ENCODE results near the gene GAB2. TPM values are rescaled to one million over a fixed set of nuclear protein-coding genes. Genes with fewer than 3 reads are reported as not detected.

The GAB2 gene
- total RNA-seq, 4 donors from 2014 or later, result 18.0 to 42.4 (median 26.0) TPM

DNA sequence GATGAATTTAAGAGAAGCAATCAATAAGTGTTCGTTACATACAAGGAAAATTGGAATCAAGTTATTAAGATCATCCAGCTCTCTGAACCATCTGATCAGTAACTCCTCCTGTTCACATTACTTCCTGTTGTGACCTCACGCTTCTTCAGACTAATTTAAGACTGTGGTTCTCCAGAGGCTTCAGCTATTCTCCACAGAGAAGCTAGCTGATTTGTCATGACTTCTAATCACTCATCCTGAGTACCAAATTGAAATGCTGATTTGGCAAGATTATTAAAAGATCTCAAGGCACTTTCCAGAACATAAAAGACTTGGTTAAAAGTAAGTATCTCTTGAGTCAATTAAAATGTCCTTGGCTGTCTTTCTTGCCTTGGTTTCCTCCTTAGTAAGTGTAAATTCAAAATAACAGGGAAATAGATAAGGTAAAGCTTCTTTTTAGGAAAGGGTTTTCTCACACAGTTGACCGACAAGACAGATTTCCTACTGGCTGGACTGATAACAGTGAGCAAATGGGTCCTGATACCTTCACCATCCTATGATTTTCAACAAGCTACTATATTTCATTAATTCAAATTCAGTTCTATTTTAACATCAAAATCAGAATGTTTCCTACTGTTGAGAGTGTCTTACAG lies 38.5 kb downstream of the GAB2 start:
- no peaks in the 10 kb centered on the region for H3K27me3 ChIP-seq
- H3K36me3 ChIP-seq, result no peaks in the 10 kb centered on the region
- DNase-seq (ENCODE audit: extremely low spot score), result no peak
- TF ChIP-seq POLR2AphosphoS5 (IDR thresholded peaks at IDR 0.05) (no peak), POLR2A (IDR thresholded peaks at IDR 0.05; ENCODE audit: low read depth) (no peak), CTCF (IDR thresholded peaks at IDR 0.05) (no peak), EP300 (IDR thresholded peaks at IDR 0.05) (no peak)
- H3K4me1 ChIP-seq, result peaks cover 0 to 21% (median 6%) of the 10 kb centered on the region in 4 donors
- H3K4me3 ChIP-seq, result no peak overlapping the region
- no peak overlapping the region for H3K27ac ChIP-seq (replicated peaks in 1 of 4)
- intact Hi-C loops (cut with DNase I), result no loop called here
- 83% methylated on average over 3 of the region's 3 CpGs for WGBS
- peaks cover 0 to 1% (median 0%) of the 10 kb centered on the region in 4 donors for H3K9me3 ChIP-seq

- intact Hi-C loops (cut with DNase I), result no loop called here
- 95% methylated on average over 9 of the region's 9 CpGs for WGBS
Measured at GRCh38 chr11:78377625-78378418, 39.8 kb downstream of the GAB2 start.

DNA sequence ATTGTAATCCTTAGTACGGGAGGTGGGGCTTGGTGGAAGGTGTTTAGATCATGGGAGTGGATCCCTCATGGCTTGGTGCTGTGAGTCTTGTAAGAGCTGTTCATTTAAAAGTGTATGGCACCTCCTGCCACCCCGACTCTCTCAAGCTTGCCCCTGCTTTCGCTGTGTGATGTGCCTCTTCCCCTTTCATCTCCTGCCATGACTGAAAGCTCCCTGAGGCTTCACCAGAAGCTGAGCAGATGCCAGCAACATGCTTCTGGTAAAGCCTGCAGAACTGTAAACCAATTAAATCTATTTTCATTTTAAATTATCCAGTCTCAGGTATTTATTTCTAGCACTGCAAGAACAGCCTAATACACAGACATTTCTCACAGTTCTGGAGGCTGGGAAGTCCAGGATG lies 40.8 kb downstream of the GAB2 start:
- Histone ChIP-seq H3K9me3 (no peaks in the 10 kb centered on the region), H3K27me3 (no peaks in the 10 kb centered on the region), H3K27ac (replicated peaks in 1 of 4) (no peak overlapping the region), H3K4me1 (peaks cover 7 to 26% (median 16%) of the 10 kb centered on the region in 4 donors), H3K4me3 (no peak overlapping the region), H3K36me3 (no peaks in the 10 kb centered on the region)
- DNase-seq (ENCODE audit: extremely low spot score), result no peak
- WGBS, result 94% methylated on average over 3 of the region's 3 CpGs
- intact Hi-C loops (cut with DNase I), result no loop called here
- TF ChIP-seq CTCF (IDR thresholded peaks at IDR 0.05) (no peak), EP300 (IDR thresholded peaks at IDR 0.05) (no peak), POLR2A (IDR thresholded peaks at IDR 0.05; ENCODE audit: low read depth) (no peak), POLR2AphosphoS5 (IDR thresholded peaks at IDR 0.05) (no peak)

More at GRCh38 chr11:78377625-78378418, 39.8 kb downstream of the GAB2 start:
- H3K36me3 ChIP-seq, result no peaks in the 10 kb centered on the region
- H3K4me1 ChIP-seq, result peaks cover 0 to 22% (median 8%) of the 10 kb centered on the region in 4 donors
- DNase-seq (ENCODE audit: extremely low spot score), result no peak
- H3K27me3 ChIP-seq, result no peaks in the 10 kb centered on the region
- H3K27ac ChIP-seq (replicated peaks in 1 of 4), result no peak overlapping the region
- H3K9me3 ChIP-seq, result no peaks in the 10 kb centered on the region
- H3K4me3 ChIP-seq, result no peak overlapping the region
- no peak for TF ChIP-seq POLR2A (IDR thresholded peaks at IDR 0.05; ENCODE audit: low read depth)
- no peak for TF ChIP-seq EP300 (IDR thresholded peaks at IDR 0.05)
- TF ChIP-seq CTCF (IDR thresholded peaks at IDR 0.05), result no peak
- no peak for TF ChIP-seq POLR2AphosphoS5 (IDR thresholded peaks at IDR 0.05)

DNA sequence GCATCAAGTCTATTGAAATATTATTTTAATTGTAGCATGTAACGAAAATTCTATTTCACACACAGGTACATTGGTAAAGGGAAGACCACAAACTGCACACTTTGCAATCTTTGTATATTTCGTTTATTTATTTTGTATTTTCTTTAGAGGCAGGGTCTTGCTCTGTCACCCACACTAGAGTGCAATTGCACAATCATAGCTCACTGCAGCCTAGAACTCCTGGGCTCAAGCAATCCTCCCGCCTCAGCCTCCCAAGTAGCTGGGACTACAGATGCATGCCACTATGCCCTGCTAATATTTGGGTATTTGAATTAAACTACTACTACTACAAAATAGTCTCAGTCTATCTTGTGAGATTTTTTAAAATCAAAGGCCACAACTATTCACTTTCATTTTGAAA lies 42.7 kb downstream of the GAB2 start:
- Histone ChIP-seq H3K4me3 (no peak overlapping the region), H3K27me3 (no peaks in the 10 kb centered on the region), H3K36me3 (no peaks in the 10 kb centered on the region), H3K9me3 (no peaks in the 10 kb centered on the region), H3K27ac (replicated peaks in 1 of 4) (no peak overlapping the region), H3K4me1 (peaks cover 23 to 41% (median 32%) of the 10 kb centered on the region in 4 donors)
- DNase-seq (ENCODE audit: extremely low spot score), result no peak
- intact Hi-C loops (cut with DNase I), result no loop called here
- 54% methylated on average over 3 of the region's 3 CpGs for WGBS
- no peak for TF ChIP-seq POLR2A (IDR thresholded peaks at IDR 0.05; ENCODE audit: low read depth)

GRCh38 chr11:78373689-78374088 lies 43.9 kb downstream of the GAB2 start:
- Histone ChIP-seq H3K36me3 (no peaks in the 10 kb centered on the region), H3K4me1 (peaks cover 23 to 41% (median 29%) of the 10 kb centered on the region in 4 donors), H3K9me3 (no peaks in the 10 kb centered on the region), H3K4me3 (no peak overlapping the region), H3K27ac (replicated peaks in 1 of 4) (no peak overlapping the region), H3K27me3 (no peaks in the 10 kb centered on the region)
- no peak for DNase-seq (ENCODE audit: extremely low spot score)
- 94% methylated on average over 1 of the region's 1 CpG for WGBS
- TF ChIP-seq CTCF (IDR thresholded peaks at IDR 0.05) (no peak), EP300 (IDR thresholded peaks at IDR 0.05) (no peak), POLR2A (IDR thresholded peaks at IDR 0.05; ENCODE audit: low read depth) (no peak), POLR2AphosphoS5 (IDR thresholded peaks at IDR 0.05) (no peak)
- intact Hi-C loops (cut with DNase I), result no loop called here
